GM12872 (cell line): ENCODE results near the gene GDF7.

Experiments used
- TF ChIP-seq, protein P1 (sequence below): IDR thresholded peaks from 3 replicates; pipeline ENCODE4 v1.5.1; 2011; ENCODE audit warnings: low read depth, mild to moderate bottlenecking, low read length, moderate library complexity; ENCODE audit not compliant: insufficient read depth

Gene GDF7

DNA sequence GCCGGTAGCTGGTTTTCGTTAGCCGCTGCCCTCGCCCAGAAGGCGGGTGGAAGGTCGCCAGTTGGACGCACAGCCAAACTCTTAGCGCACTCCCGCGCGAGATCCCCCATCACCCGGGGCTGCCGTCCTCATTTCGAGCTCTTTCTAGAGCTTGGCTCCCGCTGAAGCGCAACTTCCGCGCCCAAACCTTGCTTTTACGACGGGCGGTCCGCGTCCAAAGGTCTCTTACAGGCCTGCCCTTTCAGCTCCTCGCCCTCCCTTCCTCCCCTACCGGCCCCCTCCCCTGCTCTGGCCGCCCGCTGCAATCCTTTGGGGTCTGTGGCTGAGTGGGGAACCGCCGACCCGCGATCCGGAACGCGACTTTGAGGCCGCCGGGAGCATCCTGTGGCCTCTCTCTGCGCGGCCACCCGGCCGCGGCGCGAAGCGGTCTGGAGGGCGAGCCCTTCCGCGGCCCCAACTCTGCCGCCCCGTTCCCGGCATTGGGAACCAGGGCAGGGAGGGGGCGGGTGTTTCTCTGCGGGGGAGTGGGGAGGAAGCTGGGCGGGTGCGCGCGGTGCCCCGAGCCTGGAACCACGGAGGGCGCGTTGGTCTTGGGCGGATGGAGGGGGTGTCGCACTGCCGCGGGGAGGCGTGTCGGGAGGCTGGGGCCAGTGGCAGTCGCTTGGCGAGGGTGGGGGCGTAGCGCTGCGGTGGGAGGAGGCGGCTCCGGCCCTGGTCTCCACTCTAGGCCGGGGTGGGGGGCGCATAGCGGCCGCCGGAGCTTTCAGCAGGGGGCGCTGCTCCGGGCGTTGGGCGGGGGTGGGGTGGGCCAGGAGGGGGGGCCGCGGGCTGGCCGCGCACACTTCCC is at the start of gene GDF7:
Gene GDF7, plus strand, starts transcription at position 841 of the 847 bp plus-strand sequence. CDS start 96 bp downstream, outside the sequence.
- TF ChIP-seq, protein P1, sequence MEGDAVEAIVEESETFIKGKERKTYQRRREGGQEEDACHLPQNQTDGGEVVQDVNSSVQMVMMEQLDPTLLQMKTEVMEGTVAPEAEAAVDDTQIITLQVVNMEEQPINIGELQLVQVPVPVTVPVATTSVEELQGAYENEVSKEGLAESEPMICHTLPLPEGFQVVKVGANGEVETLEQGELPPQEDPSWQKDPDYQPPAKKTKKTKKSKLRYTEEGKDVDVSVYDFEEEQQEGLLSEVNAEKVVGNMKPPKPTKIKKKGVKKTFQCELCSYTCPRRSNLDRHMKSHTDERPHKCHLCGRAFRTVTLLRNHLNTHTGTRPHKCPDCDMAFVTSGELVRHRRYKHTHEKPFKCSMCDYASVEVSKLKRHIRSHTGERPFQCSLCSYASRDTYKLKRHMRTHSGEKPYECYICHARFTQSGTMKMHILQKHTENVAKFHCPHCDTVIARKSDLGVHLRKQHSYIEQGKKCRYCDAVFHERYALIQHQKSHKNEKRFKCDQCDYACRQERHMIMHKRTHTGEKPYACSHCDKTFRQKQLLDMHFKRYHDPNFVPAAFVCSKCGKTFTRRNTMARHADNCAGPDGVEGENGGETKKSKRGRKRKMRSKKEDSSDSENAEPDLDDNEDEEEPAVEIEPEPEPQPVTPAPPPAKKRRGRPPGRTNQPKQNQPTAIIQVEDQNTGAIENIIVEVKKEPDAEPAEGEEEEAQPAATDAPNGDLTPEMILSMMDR: no peak

DNA sequence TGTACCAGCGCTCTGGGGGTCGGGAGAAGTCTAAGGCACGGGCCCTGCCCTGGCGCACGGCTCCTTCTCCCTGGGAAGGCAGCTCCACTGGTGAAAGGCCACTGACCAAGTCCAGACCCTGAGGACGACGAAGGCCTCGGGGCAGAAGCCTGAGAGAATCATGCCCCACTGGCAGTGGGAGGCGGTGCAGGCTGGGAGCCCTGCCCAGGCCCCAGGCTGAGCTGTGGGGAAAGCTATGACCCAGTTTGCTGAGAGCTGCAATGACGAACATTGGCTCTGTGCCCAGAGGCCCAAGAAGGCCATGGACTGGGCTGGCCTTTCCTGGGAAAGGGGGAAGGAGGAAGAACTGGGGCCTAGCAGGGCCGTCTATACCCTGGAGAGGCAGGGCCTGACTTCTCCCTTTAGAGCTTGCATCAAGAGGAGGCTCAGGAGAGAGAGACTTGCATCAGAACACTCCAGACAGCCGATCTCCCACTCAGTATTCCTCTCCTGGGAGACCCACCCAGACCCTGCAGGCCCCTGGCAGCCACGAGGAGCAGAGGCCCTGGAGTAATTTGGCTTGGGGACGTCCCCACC is 49.0 kb upstream of the GDF7 start:
- TF ChIP-seq, protein P1: peak; percentile 21; the same call in 2 of the 3 replicates

DNA sequence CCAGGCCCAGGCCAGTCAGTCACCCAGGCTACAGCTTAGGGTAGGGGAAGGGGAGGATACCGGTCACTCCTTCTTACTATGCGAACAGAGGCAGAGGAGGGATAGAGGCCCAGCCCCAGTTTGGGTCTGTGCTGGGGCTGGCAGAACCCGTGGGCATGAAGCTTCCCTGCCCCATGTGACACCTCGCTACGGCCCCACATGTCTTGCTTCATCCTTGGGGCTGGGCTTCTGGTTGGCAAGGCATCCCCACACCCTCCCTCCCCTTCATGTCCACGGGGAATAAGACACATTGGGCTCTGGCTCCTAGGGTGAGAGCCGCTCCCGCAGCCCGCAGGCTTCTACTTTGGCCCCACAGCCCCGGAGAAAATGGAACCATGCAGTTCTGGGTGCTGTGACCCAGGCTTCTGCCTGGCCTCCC is 48.5 kb upstream of the GDF7 start:
- TF ChIP-seq, protein P1: no peak

DNA sequence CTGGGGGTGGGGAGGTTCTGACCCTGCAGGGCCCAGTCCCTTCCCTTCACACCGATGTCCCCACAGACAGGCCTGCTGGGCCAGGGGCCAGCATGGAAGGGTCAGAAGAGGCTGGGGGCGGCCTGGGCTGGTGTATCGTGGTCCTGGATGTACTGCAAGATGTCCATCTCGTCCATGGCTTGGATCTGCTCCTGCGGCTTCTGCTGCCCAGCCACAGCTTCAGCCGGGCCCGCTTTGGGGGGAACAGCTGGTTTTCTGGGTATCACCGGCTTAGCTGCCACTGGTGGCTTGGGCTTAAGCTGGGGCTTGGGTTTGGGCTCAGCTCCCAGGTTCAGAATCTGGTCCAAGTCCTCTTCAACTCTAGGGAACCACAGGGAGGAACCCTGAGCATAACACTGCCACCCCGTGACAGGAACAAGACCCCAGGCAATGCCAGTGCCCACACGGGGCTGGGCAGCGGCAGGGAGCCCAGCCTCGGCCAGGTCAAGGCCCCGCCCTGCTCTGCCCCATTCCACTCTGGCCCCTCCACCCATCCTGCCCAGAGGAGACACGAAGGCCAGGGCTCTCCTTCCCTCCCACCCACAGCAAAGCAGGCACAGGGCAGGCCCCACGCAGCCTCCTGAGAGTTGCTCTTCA is 47.9 kb upstream of the GDF7 start:
- TF ChIP-seq, protein P1: no peak

DNA sequence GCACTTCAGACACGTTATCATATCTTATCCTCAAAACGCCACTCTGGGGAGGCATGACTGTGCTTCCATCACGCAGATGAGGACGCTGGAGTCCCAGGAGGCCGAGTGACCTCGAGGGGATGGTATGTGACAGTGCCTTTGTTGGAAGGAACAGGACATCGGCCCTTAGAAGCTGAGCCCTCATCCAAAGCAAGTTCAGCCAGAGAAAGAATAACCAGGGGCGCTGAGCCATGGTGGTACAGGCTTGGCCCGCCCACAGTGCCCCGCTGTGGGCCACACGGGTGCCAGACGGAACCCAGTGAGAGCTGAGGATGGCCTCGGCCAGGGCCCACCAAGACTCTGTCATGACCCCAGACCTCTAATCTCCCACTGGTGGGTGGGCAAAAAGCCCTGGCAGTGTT is 47.3 kb upstream of the GDF7 start:
- TF ChIP-seq, protein P1: no peak

DNA sequence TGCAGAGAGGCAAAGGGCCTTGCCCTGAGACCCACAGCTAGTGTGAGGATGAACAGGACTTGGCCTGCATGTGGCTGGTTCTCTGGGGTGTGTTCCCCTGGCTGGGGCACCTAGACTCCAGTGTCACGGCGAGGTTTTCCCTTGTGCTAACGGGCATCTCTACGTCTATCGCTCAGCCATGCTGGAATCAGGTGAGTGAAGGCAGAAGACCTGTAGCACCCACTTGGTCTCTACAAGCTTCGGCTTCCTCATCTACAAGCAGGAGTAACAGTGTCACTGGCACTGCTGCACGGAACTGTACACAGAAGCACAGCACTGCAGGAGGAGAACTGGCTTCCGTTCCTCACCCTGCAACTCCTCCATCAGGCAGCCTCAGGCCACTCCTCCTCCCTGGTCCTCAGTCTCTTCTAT is 46.7 kb upstream of the GDF7 start:
- TF ChIP-seq, protein P1: no peak

DNA sequence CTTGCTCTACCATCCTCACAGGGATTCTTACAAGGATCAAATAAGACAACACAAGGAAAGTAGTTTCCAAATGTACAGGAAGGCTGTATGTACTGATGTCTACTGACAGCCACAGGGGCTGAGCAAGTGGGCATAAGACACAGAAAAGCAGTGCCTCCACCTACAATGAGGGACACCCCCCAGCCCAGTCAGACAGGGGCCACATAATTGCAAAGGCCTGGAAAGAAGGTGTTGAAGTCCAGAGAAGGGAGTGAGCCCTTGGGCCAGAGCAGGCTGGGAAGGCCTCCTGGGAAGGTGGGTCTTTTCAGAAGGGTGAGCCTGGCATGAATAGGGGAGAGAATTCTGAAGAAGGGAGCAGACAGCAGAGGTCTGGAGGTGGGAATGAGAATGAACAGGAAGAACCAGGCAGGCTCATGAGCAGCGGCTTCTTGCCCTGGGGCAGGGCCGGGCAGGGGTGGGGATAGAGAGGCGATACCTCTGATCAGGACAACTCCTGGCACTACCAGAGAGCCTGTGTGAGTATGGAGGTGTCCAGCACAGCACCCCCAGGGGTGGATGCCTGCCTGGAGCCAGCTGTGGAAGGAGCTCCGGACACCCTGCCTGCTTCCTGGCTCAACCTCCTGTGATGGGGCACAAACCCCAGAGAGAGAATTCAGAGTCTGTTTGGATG is 46.1 kb upstream of the GDF7 start:
- TF ChIP-seq, protein P1: no peak
